Caco-2 (cell line): ENCODE data around the gene KRTAP5-4. TPM values are rescaled to one million over a fixed set of nuclear protein-coding genes. Genes with fewer than 3 reads are reported as not detected.

Experiments
- BruUV-seq: library from RNA; stranded (reverse); fragments of 400-500 nt; replicated peaks from 2 replicates; lab custom pipeline; 2021; lab: Mats Ljungman, UMichigan
- CTCF ChIA-PET: fragments of 300-600 bp; sonication (Branson Sonifier 250); formaldehyde crosslinking; loops from one replicate; lab custom pipeline; 2022; ENCODE audit warnings: antibody characterized with exemption; lab: Charles Lee
- POLR2A ChIA-PET: fragments of 300-600 bp; sonication (Branson Sonifier 250); formaldehyde crosslinking; loops from one replicate; lab custom pipeline; 2022; ENCODE audit warnings: antibody characterized with exemption; lab: Charles Lee
- DNase-seq, 2 experiments: peaks; one replicate each; pipeline versions ENCODE4 v3.0.0 to v3.0.0-alpha.2; 2020 to 2022
- H3K27me3 ChIP-seq: replicated peaks from 2 replicates; pipeline ENCODE4 v1.6.0; 2011; ENCODE audit warnings: low read length; ENCODE audit not compliant: control insufficient read depth, insufficient read depth
- H3K36me3 ChIP-seq: 2 replicates; pipeline ENCODE4 v1.5.1; 2011; ENCODE audit warnings: low read length; ENCODE audit not compliant: control insufficient read depth, insufficient read depth
- H3K4me1 ChIP-seq: fragments of 250-450 bp; sonication (Bioruptor Pico); 2 replicates; pipeline ENCODE4 v1.5.1; 2020; ENCODE audit warnings: mild to moderate bottlenecking
- H3K4me3 ChIP-seq: 2 replicates; pipeline ENCODE4 v1.5.1; 2011; ENCODE audit warnings: low read depth, mild to moderate bottlenecking, control low read depth, low read length
- H3K9me3 ChIP-seq: fragments of 250-450 bp; sonication (Bioruptor Pico); 2 replicates; pipeline ENCODE4 v1.5.1; 2020; ENCODE audit warnings: mild to moderate bottlenecking, moderate library complexity
- H3K27ac Mint-ChIP-seq: one replicate; pipeline ENCODE4 v1.8.0; 2022; ENCODE audit warnings: mixed read lengths; ENCODE audit not compliant: unreplicated experiment
- H3K27me3 Mint-ChIP-seq: one replicate; pipeline ENCODE4 v1.8.0; 2022; ENCODE audit warnings: mixed read lengths; ENCODE audit not compliant: insufficient read depth, unreplicated experiment
- H3K36me3 Mint-ChIP-seq: one replicate; pipeline ENCODE4 v1.8.0; 2022; ENCODE audit warnings: mild to moderate bottlenecking, mixed read lengths; ENCODE audit not compliant: insufficient read depth, unreplicated experiment
- H3K4me1 Mint-ChIP-seq: one replicate; pipeline ENCODE4 v1.8.0; 2022; ENCODE audit warnings: low read depth, mixed read lengths; ENCODE audit not compliant: unreplicated experiment
- H3K4me3 Mint-ChIP-seq: one replicate; pipeline ENCODE4 v1.8.0; 2022; ENCODE audit warnings: mild to moderate bottlenecking, moderate library complexity, mixed read lengths; ENCODE audit not compliant: unreplicated experiment
- H3K9me3 Mint-ChIP-seq: one replicate; pipeline ENCODE4 v1.8.0; 2022; ENCODE audit warnings: mixed read lengths; ENCODE audit not compliant: unreplicated experiment
- intact Hi-C: fragments of 100-400 bp; cut with micrococcal nuclease; formaldehyde crosslinking; loops from one replicate; pipeline ENCODE4 v1.10.0; 2022; ENCODE audit not compliant: unreplicated experiment
- total RNA-seq: library from RNA; stranded (reverse); gene quantifications from 2 replicates; pipeline ENCODE4 v1.2.3, GENCODE V29; 2022
- TF ChIP-seq, protein P1 (sequence below), 2 experiments: fragments of 200-600 bp in 1 of 2; IDR thresholded peaks; 1 replicate in 1 of 2; 2 replicates in 1 of 2; pipeline versions ENCODE4 v1.5.1 to v1.8.0; 2011 to 2022; ENCODE audit warnings: antibody characterized with exemption in 1 of 2, control low read depth in 1 of 2, inconsistent platforms in 1 of 2, low read depth in 1 of 2, low read length in 1 of 2, mild to moderate bottlenecking in 1 of 2, moderate library complexity in 1 of 2; ENCODE audit not compliant: insufficient read depth in 1 of 2, severe bottlenecking in 1 of 2, unreplicated experiment in 1 of 2

Gene KRTAP5-4
- total RNA-seq, 1 experiment from 2014 or later = not detected

DNA sequence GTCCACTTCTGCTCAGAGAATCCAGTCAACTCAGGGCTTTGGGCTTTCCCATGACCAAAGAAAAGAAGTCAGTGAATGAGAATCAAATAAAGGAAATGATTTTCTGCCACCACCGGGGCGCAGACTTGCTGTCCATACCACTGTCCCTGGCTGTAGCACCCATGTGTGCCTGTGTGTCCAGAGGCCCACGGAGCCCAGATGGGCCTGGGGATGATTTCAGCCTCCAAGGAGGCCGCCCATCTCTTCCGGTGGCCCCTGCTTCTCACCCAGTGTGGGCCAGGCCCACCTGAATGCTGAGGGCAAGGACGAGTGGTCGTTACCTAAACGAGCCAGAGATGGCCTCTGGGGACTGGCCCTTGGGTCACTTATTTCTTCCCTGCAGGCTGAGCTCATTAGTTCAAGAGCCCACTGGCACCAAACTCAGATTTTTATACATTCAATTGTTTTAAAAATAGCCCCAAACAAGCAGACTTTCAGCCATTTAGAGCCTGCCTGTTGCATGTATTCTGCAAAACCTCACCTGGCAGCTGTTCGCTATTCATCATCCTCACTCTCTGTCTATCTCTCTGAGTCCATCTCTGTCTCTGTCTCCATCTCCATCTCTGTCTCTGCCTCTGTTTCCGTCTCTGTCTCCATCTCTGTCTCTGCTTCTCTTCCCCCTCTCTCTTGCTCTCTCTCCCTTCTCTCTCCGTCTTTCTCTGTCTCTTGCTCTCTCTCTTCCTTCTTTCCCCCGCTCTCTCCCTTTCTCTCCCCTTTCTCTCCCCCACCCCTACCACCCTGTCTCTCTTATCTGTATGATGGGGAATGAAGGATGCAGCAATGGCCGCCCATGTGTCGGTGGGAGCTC, 31.8 kb upstream of the KRTAP5-4 start:
- DNase-seq = peak; percentile 38 to 46
- CTCF ChIA-PET = interaction anchor here (0.6 to 5.5 kb wide), 22 partner anchors 7 to 502 kb away, joined by 3 to 188 read pairs (median 6); partner anchors contain the start of genes IGF2 and SYT8
- H3K4me3 ChIP-seq = no peak overlapping the region
- intact Hi-C loops = loop anchor here (1.0 to 2.0 kb wide), 4 partner anchors 38 to 497 kb away; partner anchors contain the start of gene TNNT3
- H3K36me3 Mint-ChIP-seq = no peaks in the 10 kb centered on the region
- peak overlapping the region; percentile 55 for H3K27ac Mint-ChIP-seq
- H3K9me3 Mint-ChIP-seq = no peaks in the 10 kb centered on the region
- H3K27me3 Mint-ChIP-seq = no peaks in the 10 kb centered on the region
- no peaks in the 10 kb centered on the region for H3K9me3 ChIP-seq
- TF ChIP-seq, protein P1, sequence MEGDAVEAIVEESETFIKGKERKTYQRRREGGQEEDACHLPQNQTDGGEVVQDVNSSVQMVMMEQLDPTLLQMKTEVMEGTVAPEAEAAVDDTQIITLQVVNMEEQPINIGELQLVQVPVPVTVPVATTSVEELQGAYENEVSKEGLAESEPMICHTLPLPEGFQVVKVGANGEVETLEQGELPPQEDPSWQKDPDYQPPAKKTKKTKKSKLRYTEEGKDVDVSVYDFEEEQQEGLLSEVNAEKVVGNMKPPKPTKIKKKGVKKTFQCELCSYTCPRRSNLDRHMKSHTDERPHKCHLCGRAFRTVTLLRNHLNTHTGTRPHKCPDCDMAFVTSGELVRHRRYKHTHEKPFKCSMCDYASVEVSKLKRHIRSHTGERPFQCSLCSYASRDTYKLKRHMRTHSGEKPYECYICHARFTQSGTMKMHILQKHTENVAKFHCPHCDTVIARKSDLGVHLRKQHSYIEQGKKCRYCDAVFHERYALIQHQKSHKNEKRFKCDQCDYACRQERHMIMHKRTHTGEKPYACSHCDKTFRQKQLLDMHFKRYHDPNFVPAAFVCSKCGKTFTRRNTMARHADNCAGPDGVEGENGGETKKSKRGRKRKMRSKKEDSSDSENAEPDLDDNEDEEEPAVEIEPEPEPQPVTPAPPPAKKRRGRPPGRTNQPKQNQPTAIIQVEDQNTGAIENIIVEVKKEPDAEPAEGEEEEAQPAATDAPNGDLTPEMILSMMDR (IDR thresholded peaks at IDR 0.05; ENCODE audit: insufficient read depth in 1 of 2, low read depth in 1 of 2, low read length in 1 of 2, severe bottlenecking in 1 of 2, unreplicated experiment in 1 of 2) = peak in 1 of 2 experiments; percentile 17
- H3K4me1 Mint-ChIP-seq = peaks cover 21% of the 10 kb centered on the region
- H3K36me3 ChIP-seq = no peaks in the 10 kb centered on the region
- H3K4me1 ChIP-seq = peaks cover 37% of the 10 kb centered on the region
- POLR2A ChIA-PET = no interaction called here
- BruUV-seq = no TSS peak
- no peaks in the 10 kb centered on the region for H3K27me3 ChIP-seq
- H3K4me3 Mint-ChIP-seq = no peak overlapping the region

DNA sequence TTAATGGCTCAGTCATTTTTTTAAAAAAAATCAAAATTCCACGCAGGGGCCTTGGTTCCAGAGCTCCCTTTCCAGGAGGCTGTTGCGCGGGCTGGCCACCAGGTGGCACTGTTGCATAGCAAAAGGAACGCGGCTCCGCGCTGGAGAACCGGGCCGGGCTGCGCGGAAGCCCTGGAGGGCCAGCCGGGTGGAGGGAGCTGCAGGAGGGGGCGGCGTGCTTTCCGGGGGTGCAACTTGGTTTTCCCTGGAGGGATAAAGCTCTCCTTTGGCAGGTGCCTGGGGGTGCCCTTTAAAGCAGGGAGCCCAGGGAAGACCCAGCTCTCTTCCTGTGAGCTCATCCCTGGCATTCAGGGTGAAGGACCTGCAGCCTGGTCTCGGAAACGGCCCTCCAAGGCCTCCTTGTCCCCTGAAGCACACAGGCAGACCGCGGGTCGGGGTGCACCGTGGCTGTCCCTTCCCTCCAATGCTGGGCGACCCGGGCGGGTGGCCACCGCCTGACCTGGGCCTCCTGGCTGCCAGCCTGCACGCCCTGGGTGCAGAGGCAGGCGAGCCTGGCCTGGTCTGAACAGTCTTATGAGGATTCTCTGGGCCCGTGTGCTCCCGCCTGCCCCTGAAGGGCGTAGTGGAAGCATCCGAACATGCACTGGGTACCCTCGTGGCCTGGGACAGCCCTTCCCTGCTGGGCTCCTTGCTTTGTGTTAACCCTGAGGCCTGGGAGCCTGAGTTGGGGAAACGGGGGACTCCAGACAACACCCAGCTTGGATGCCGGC, 31.0 kb upstream of the KRTAP5-4 start:
- H3K4me1 Mint-ChIP-seq = peaks cover 17% of the 10 kb centered on the region
- DNase-seq = peak; percentile 74 to 91
- no peaks in the 10 kb centered on the region for H3K36me3 ChIP-seq
- no peak overlapping the region for H3K4me3 ChIP-seq
- no peaks in the 10 kb centered on the region for H3K36me3 Mint-ChIP-seq
- BruUV-seq = no TSS peak
- peak overlapping the region; percentile 42 for H3K27ac Mint-ChIP-seq
- H3K27me3 ChIP-seq = no peaks in the 10 kb centered on the region
- intact Hi-C loops = loop anchor here (1.0 to 2.0 kb wide), 4 partner anchors 38 to 497 kb away; partner anchors contain the start of gene TNNT3
- no peaks in the 10 kb centered on the region for H3K9me3 ChIP-seq
- no peaks in the 10 kb centered on the region for H3K9me3 Mint-ChIP-seq
- CTCF ChIA-PET = interaction anchor here (0.5 to 5.5 kb wide), 49 partner anchors 13 to 506 kb away, joined by 3 to 188 read pairs (median 4); partner anchors contain the start of genes IGF2, MRPL23, SYT8 and TNNT3
- POLR2A ChIA-PET = interaction anchor here (0.8 kb wide), 1 partner anchor 178 kb away, joined by 3 read pairs; no protein-coding TSS in a partner anchor
- no peak overlapping the region for H3K4me3 Mint-ChIP-seq
- H3K4me1 ChIP-seq = peaks cover 37% of the 10 kb centered on the region
- TF ChIP-seq, protein P1 (IDR thresholded peaks at IDR 0.05; ENCODE audit: insufficient read depth in 1 of 2, low read depth in 1 of 2, low read length in 1 of 2, severe bottlenecking in 1 of 2, unreplicated experiment in 1 of 2) = peak; percentile 93 to 97
- no peaks in the 10 kb centered on the region for H3K27me3 Mint-ChIP-seq

DNA sequence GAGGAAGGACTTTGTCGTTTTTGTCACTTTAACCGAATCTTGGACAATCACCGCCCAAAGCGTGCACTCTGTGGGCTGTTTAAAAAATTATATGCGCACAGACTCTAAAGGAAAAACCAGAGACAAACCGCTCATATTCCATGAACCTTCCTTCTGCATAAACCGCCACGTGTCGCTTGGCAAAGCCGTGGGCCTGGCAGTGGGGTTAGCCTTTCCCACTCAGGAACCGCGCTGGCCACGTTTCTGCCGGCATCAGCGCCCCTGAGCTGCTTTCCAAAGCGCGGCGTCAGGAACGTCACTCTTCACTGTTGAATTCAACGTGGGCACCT, 30.5 kb upstream of the KRTAP5-4 start:
- BruUV-seq = no TSS peak
- ChIA-PET POLR2A (interaction anchor here (0.8 kb wide), 1 partner anchor 179 kb away, joined by 3 read pairs; no protein-coding TSS in a partner anchor), CTCF (interaction anchor here (0.5 to 5.5 kb wide), 49 partner anchors 12 to 506 kb away, joined by 3 to 188 read pairs (median 4); partner anchors contain the start of genes IGF2, MRPL23, SYT8 and TNNT3)
- Mint-ChIP-seq H3K27ac (peak overlapping the region; percentile 42), H3K4me3 (no peak overlapping the region), H3K27me3 (no peaks in the 10 kb centered on the region), H3K36me3 (no peaks in the 10 kb centered on the region), H3K9me3 (no peaks in the 10 kb centered on the region), H3K4me1 (peaks cover 17% of the 10 kb centered on the region)
- DNase-seq = no peak
- TF ChIP-seq, protein P1 (IDR thresholded peaks at IDR 0.05; ENCODE audit: insufficient read depth in 1 of 2, low read depth in 1 of 2, low read length in 1 of 2, severe bottlenecking in 1 of 2, unreplicated experiment in 1 of 2) = no peak
- H3K4me1 ChIP-seq = peaks cover 37% of the 10 kb centered on the region
- intact Hi-C loops = loop anchor here (2.0 kb wide), 2 partner anchors 178 to 266 kb away; partner anchors contain the start of gene TNNT3
- no peaks in the 10 kb centered on the region for H3K36me3 ChIP-seq
- no peaks in the 10 kb centered on the region for H3K9me3 ChIP-seq
- no peak overlapping the region for H3K4me3 ChIP-seq
- H3K27me3 ChIP-seq = no peaks in the 10 kb centered on the region
